ACC112 (cell line): Measurements from ENCODE around the gene CCDC69.

Experiments used
- H2AFZ ChIP-seq: fragments of 200-600 bp; sonication (generic); one replicate; pipeline ENCODE4 v1.6.0; 2017; ENCODE audit warnings: antibody characterized with exemption, low read length; ENCODE audit not compliant: unreplicated experiment
- H3K27ac ChIP-seq: fragments of 200-600 bp; sonication (generic); 2 replicates; pipeline ENCODE4 v1.5.1; 2014; ENCODE audit warnings: low read depth, mild to moderate bottlenecking, antibody characterized with exemption, low read length, moderate library complexity
- H3K27me3 ChIP-seq: fragments of 200-600 bp; sonication (generic); 2 replicates; pipeline ENCODE4 v1.6.1; 2014; ENCODE audit warnings: mild to moderate bottlenecking, antibody characterized with exemption, low read length, moderate library complexity, mixed read lengths; ENCODE audit not compliant: insufficient read depth
- H3K36me3 ChIP-seq: fragments of 200-600 bp; sonication (generic); 2 replicates; pipeline ENCODE4 v1.6.1; 2016; ENCODE audit warnings: mild to moderate bottlenecking, antibody characterized with exemption, low read length, moderate library complexity, mixed read lengths; ENCODE audit not compliant: insufficient read depth
- H3K4me1 ChIP-seq: fragments of 200-600 bp; sonication (generic); one replicate; pipeline ENCODE4 v1.6.1; 2016; ENCODE audit warnings: low read length, mixed read lengths; ENCODE audit not compliant: insufficient read depth, unreplicated experiment, control insufficient read depth
- H3K4me3 ChIP-seq: fragments of 200-600 bp; sonication (generic); 2 replicates; pipeline ENCODE4 v1.5.1; 2014; ENCODE audit warnings: mild to moderate bottlenecking, low read depth, low read length
- H3K79me2 ChIP-seq: fragments of 200-600 bp; sonication (generic); one replicate; pipeline ENCODE4 v1.6.0; 2016; ENCODE audit warnings: low read length; ENCODE audit not compliant: control insufficient read depth, unreplicated experiment, insufficient read depth

Gene CCDC69

DNA sequence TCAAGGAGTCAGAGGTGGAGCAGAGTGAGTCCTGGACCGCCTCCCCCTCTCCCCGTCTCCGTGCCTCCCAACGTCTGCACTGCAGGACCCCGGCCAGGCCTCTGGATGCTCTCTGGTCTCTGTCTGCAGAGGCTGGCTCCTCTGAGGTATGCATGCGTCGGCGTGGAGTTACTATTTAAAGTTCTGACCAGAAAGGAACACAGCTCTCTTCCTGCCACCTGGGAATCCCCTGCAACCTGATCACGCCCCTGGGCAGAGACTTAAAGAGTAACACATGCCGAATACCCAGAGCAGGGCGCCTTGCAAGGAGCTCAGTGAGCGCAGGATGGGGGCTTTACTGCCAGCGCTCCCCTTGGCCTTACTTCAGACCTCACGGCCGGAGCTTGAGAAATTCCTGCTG, 82.4 kb downstream of the CCDC69 start:
- Histone ChIP-seq H2AFZ (no peak overlapping the region), H3K36me3 (peaks cover 33% of the 10 kb centered on the region; the same call in 1 of the 2 replicates), H3K4me1 (no peaks in the 10 kb centered on the region), H3K27ac (no peak overlapping the region), H3K4me3 (no peak overlapping the region), H3K79me2 (peaks cover 52% of the 10 kb centered on the region), H3K27me3 (no peaks in the 10 kb centered on the region)

- no peak overlapping the region for H3K27ac ChIP-seq
- peaks cover 29% of the 10 kb centered on the region; the same call in 1 of the 2 replicates for H3K36me3 ChIP-seq
- H3K4me1 ChIP-seq: no peaks in the 10 kb centered on the region
Observed at GRCh38 chr5:151140686-151141459, 83.0 kb downstream of the CCDC69 start.

GRCh38 chr5:151139646-151140045, 84.2 kb downstream of the CCDC69 start:
- H3K27ac ChIP-seq: no peak overlapping the region
- no peaks in the 10 kb centered on the region for H3K27me3 ChIP-seq
- H3K4me3 ChIP-seq: no peak overlapping the region
- H2AFZ ChIP-seq: no peak overlapping the region
- H3K4me1 ChIP-seq: no peaks in the 10 kb centered on the region
- H3K79me2 ChIP-seq: peaks cover 33% of the 10 kb centered on the region
- peaks cover 32% of the 10 kb centered on the region; the same call in 1 of the 2 replicates for H3K36me3 ChIP-seq

More at GRCh38 chr5:151140686-151141459, 83.0 kb downstream of the CCDC69 start:
- Histone ChIP-seq H3K79me2 (peaks cover 45% of the 10 kb centered on the region), H2AFZ (no peak overlapping the region), H3K27me3 (no peaks in the 10 kb centered on the region), H3K4me3 (no peak overlapping the region)

DNA sequence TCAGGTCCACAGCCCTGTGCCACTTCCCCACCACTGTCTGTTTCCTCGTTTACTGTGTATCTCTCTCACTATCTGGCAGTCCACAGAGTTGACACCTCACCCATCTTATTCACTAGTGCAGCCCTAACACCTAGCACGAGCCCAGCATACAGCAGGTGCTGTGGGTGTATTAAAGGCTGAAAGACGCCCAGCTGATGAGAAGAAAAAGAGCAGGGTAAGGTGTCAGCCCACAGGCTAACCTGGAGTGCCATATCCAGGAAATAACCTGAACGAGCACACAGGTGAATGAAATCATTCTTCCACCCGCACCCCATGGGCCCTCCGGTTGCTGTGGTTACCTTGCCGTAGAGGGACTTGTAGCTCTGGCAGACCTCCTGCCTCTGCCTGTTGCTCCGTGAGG, 84.9 kb downstream of the CCDC69 start:
- Histone ChIP-seq H3K79me2 (peaks cover 26% of the 10 kb centered on the region), H3K27me3 (no peaks in the 10 kb centered on the region), H3K4me1 (no peaks in the 10 kb centered on the region), H2AFZ (no peak overlapping the region), H3K36me3 (peaks cover 35% of the 10 kb centered on the region; the same call in 1 of the 2 replicates), H3K4me3 (no peak overlapping the region), H3K27ac (no peak overlapping the region)

DNA sequence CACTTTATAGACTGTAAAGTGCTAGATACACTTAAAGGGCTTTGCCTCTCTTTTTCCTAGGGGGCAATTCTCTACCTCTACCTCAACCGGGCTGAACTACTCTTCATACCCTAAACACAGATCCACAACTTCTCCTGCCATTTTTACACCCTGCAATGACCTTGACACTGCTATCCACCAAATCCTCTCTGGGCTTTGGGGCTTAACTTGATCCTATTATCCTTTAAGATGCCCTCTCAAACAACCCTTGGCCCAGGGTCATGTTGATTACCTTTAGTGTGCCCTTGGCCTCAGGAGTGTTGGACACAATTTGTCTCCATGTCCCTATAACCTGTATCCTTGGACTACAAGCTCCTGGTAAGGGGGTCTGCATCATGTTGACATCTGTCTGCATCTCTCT, 85.8 kb downstream of the CCDC69 start:
- peaks cover 43% of the 10 kb centered on the region; the same call in 1 of the 2 replicates for H3K36me3 ChIP-seq
- H3K27ac ChIP-seq: no peak overlapping the region
- no peak overlapping the region for H2AFZ ChIP-seq
- no peaks in the 10 kb centered on the region for H3K4me1 ChIP-seq
- H3K79me2 ChIP-seq: peaks cover 17% of the 10 kb centered on the region
- no peaks in the 10 kb centered on the region for H3K27me3 ChIP-seq
- H3K4me3 ChIP-seq: no peak overlapping the region

DNA sequence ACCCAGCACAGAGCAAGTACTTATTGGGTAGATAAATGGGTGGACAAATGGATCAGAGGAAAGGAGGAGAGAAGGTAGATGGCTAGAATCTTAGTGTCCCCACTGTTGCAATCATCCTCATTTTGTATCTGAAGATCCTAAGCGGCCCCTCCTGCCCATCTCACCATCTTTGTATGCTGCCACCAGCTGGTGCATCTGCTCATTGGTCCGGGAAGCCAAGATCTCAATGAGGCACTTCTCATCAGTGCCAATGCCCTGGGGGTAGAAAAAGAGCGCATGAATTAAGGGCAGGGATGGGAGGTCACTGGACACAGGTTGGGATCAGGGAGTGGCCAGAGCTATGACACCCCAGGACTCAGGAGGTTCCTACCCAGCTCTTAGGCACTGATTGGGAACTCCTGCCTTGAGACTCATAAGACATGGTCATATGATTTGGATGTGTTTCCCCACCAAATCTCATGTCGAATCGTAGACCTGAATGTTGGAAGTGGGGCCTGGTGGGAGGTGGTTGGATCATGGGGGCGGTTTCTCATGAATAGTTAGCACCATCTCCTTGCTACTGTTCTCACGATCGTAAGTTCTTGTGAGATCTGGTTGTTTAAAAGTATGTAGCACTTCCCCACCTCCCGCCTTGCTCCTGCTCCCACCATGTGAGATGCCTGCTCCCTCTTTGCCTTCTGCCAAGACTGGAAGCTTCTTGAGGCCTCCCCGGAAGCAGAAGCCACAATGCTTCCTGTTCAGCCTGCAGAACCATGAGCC, 86.6 kb downstream of the CCDC69 start:
- Histone ChIP-seq H3K27ac (no peak overlapping the region), H2AFZ (no peak overlapping the region), H3K4me1 (no peaks in the 10 kb centered on the region), H3K36me3 (peaks cover 42% of the 10 kb centered on the region; the same call in 1 of the 2 replicates), H3K79me2 (peaks cover 9% of the 10 kb centered on the region), H3K4me3 (no peak overlapping the region), H3K27me3 (no peaks in the 10 kb centered on the region)

GRCh38 chr5:151134228-151134627, 89.7 kb downstream of the CCDC69 start:
- H3K79me2 ChIP-seq: no peaks in the 10 kb centered on the region
- H3K27me3 ChIP-seq: no peaks in the 10 kb centered on the region
- H3K36me3 ChIP-seq: peaks cover 46% of the 10 kb centered on the region; the same call in 1 of the 2 replicates
- H3K27ac ChIP-seq: no peak overlapping the region
- no peak overlapping the region for H2AFZ ChIP-seq
- no peak overlapping the region for H3K4me3 ChIP-seq
- no peaks in the 10 kb centered on the region for H3K4me1 ChIP-seq

GRCh38 chr5:151132963-151133362, 90.9 kb downstream of the CCDC69 start:
- H3K27ac ChIP-seq: no peak overlapping the region
- no peaks in the 10 kb centered on the region for H3K27me3 ChIP-seq
- no peak overlapping the region for H2AFZ ChIP-seq
- no peaks in the 10 kb centered on the region for H3K4me1 ChIP-seq
- no peak overlapping the region for H3K4me3 ChIP-seq
- peaks cover 37% of the 10 kb centered on the region; the same call in 1 of the 2 replicates for H3K36me3 ChIP-seq
- H3K79me2 ChIP-seq: no peaks in the 10 kb centered on the region
